Lung (tissue), 12 donors: ENCODE results near the gene CDH11. TPM values are rescaled to one million over a fixed set of nuclear protein-coding genes. Genes with fewer than 3 reads are reported as not detected.
A peak's percentile ranks its signal among the peaks of the same experiment; 100 is the strongest.

Experiments used
- ATAC-seq: fragments of 200-7000 bp; cut with Tn5 transposase; one replicate; pipeline ENCODE4 v1.9.1; 2020; ENCODE audit warnings: moderate number of reproducible peaks; ENCODE audit not compliant: insufficient read depth, low FRiP score
- DNase-seq, 3 donors: peaks; one replicate each; pipeline ENCODE4 v3.0.0-alpha.2; 2013 to 2017
- H3K27ac ChIP-seq, 2 donors: one replicate each; pipeline ENCODE4 v1.5.1; 2013; ENCODE audit warnings: mild to moderate bottlenecking in 2 of 2, moderate library complexity in 2 of 2, control low read depth in 1 of 2, inconsistent platforms in 1 of 2, low read depth in 1 of 2, low read length in 1 of 2
- H3K27me3 ChIP-seq, 3 donors: one replicate each; pipeline ENCODE4 v1.5.1; 2013; ENCODE audit warnings: low read length in 2 of 3; ENCODE audit not compliant: control insufficient read depth in 3 of 3, insufficient read depth in 3 of 3
- H3K36me3 ChIP-seq, 4 donors: one replicate each; pipeline ENCODE4 v1.5.1; 2013; ENCODE audit warnings: low read length in 4 of 4, mild to moderate bottlenecking in 1 of 4, moderate library complexity in 1 of 4; ENCODE audit not compliant: control insufficient read depth in 4 of 4, insufficient read depth in 4 of 4
- H3K4me1 ChIP-seq, 5 donors: one replicate each; pipeline ENCODE4 v1.5.1; 2013; ENCODE audit warnings: low read length in 5 of 5, mild to moderate bottlenecking in 2 of 5, moderate library complexity in 1 of 5; ENCODE audit not compliant: control insufficient read depth in 5 of 5, insufficient read depth in 5 of 5
- H3K4me3 ChIP-seq: one replicate; pipeline ENCODE4 v1.5.1; 2013; ENCODE audit warnings: mild to moderate bottlenecking, control low read depth, moderate library complexity
- H3K9ac ChIP-seq, 2 donors: one replicate each; pipeline ENCODE4 v1.5.1; 2013; ENCODE audit warnings: low read length in 2 of 2, control low read depth in 1 of 2; ENCODE audit not compliant: insufficient read depth in 1 of 2
- H3K9me3 ChIP-seq, 4 donors: one replicate each; pipeline ENCODE4 v1.5.1; 2013; ENCODE audit warnings: low read length in 3 of 4, mild to moderate bottlenecking in 1 of 4, moderate library complexity in 1 of 4; ENCODE audit not compliant: control insufficient read depth in 4 of 4, insufficient read depth in 3 of 4
- WGBS, 2 donors: extraction: QIAGEN DNeasy Blood & Tissue Kit; methylation state at CpG; one replicate each; pipeline ENCODE4 v1.1.7; 2013; 5-methylcytosine and 5-hydroxymethylcytosine counted together
- polyA plus RNA-seq, 2 donors: library from polyadenylated mRNA; stranded (reverse); fragments of 200-250 nt; gene quantifications; one replicate each; pipeline ENCODE4 v1.2.1, GENCODE V29; 2013
- total RNA-seq, 2 donors: library from RNA; depleted of rRNA in 1 of 2; stranded (reverse); fragments of >200 nt in 1 of 2; gene quantifications; one replicate each; pipeline ENCODE4 v1.2.1, GENCODE V29; 2014 to 2021
- TF ChIP-seq, protein P1 (sequence below): IDR thresholded peaks from 2 replicates; pipeline ENCODE4 v1.5.1; 2012; ENCODE audit warnings: mild to moderate bottlenecking; ENCODE audit errors: control extremely low read depth, extremely low read depth
- donor health status: control.
- donor health status: control.
- donor health status: Bipolar disorder and iron deficiency.
- donor health status: healthy.
- donor health status: DM: yes; HTN: yes; CAD: no.

Gene CDH11
- total and polyA plus RNA-seq, 4 donors, result 7.1 to 236 (median 94.7) TPM

DNA sequence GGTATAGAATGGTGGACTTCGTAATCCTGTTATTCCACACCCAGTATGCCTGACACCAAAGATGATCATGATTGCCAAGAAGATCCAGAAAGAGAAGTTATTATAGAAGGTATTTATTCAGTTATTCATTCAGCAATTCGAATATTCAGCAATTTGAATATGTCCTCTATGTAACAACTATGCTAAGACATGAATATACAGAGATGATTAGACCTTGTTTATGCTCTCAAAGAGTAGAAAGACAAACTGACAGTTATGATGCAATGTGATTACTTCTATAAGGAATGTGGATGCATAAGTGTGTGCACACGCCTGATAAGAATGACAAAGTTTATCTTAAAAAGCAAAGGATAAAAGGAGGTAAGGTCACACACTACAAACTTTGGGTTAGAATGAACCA is 218.1 kb downstream of the CDH11 start:
- Histone ChIP-seq H3K27ac (no peak overlapping the region), H3K36me3 (no peaks in the 10 kb centered on the region), H3K9me3 (no peaks in the 10 kb centered on the region), H3K9ac (no peak overlapping the region), H3K4me3 (no peak overlapping the region), H3K4me1 (peaks cover 0 to 28% (median 0%) of the 10 kb centered on the region in 5 donors), H3K27me3 (no peaks in the 10 kb centered on the region)
- ATAC-seq (no peak), DNase-seq (no peak)
- WGBS, 2 donors, result 82 to 87% methylated on average over 3 of the region's 3 CpGs
- TF ChIP-seq, protein P1, sequence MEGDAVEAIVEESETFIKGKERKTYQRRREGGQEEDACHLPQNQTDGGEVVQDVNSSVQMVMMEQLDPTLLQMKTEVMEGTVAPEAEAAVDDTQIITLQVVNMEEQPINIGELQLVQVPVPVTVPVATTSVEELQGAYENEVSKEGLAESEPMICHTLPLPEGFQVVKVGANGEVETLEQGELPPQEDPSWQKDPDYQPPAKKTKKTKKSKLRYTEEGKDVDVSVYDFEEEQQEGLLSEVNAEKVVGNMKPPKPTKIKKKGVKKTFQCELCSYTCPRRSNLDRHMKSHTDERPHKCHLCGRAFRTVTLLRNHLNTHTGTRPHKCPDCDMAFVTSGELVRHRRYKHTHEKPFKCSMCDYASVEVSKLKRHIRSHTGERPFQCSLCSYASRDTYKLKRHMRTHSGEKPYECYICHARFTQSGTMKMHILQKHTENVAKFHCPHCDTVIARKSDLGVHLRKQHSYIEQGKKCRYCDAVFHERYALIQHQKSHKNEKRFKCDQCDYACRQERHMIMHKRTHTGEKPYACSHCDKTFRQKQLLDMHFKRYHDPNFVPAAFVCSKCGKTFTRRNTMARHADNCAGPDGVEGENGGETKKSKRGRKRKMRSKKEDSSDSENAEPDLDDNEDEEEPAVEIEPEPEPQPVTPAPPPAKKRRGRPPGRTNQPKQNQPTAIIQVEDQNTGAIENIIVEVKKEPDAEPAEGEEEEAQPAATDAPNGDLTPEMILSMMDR, result no peak

DNA sequence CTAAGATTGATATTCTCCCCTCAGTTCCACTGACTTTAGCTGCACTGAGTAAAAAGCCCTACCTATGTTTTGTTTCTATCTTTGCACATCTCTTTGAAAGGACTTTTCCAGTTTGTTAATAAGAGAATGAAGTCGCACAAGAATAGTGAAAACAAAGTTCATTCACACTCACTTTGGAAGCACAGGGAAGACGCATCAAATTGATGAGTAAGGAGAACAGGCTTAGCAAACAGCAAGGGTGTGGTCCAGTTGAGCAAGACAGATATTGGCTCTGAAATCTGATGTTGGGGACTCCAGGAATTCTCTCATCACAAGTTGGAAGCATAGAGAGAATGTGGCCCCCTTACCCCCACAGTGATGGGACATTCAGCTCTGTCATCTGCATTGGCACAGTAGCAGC is 221.3 kb downstream of the CDH11 start:
- H3K27me3 ChIP-seq, result no peaks in the 10 kb centered on the region
- H3K9ac ChIP-seq, result no peak overlapping the region
- TF ChIP-seq, protein P1, result no peak
- no peak overlapping the region for H3K4me3 ChIP-seq
- ATAC-seq (no peak), DNase-seq (no peak)
- no peak overlapping the region for H3K27ac ChIP-seq
- no peaks in the 10 kb centered on the region for H3K9me3 ChIP-seq
- no peaks in the 10 kb centered on the region for H3K36me3 ChIP-seq
- peaks cover 0 to 32% (median 0%) of the 10 kb centered on the region in 5 donors for H3K4me1 ChIP-seq
- 82 to 86% methylated on average over 2 of the region's 2 CpGs for WGBS, 2 donors

GRCh38 chr16:64900019-64900418 is 221.8 kb downstream of the CDH11 start:
- H3K4me3 ChIP-seq, result no peak overlapping the region
- peaks cover 0 to 32% (median 0%) of the 10 kb centered on the region in 5 donors for H3K4me1 ChIP-seq
- TF ChIP-seq, protein P1, result no peak
- peak in 1 of 3 donors; percentile 32 for DNase-seq
- no peak for ATAC-seq
- H3K27ac ChIP-seq, result no peak overlapping the region
- H3K9me3 ChIP-seq, result no peaks in the 10 kb centered on the region
- H3K9ac ChIP-seq, result no peak overlapping the region
- no peaks in the 10 kb centered on the region for H3K27me3 ChIP-seq
- WGBS, 2 donors, result 48 to 49% methylated on average over 2 of the region's 2 CpGs
- no peaks in the 10 kb centered on the region for H3K36me3 ChIP-seq

GRCh38 chr16:64898159-64898558 is 223.7 kb downstream of the CDH11 start:
- WGBS, 2 donors, result 84 to 88% methylated on average over 2 of the region's 2 CpGs
- Histone ChIP-seq H3K27me3 (no peaks in the 10 kb centered on the region), H3K9me3 (no peaks in the 10 kb centered on the region), H3K36me3 (no peaks in the 10 kb centered on the region), H3K4me3 (no peak overlapping the region), H3K4me1 (peaks cover 0 to 35% (median 0%) of the 10 kb centered on the region in 5 donors), H3K9ac (no peak overlapping the region), H3K27ac (no peak overlapping the region)
- no peak for DNase-seq
- ATAC-seq, result no peak
- TF ChIP-seq, protein P1, result no peak
